ENCODE measurements around the gene SIGLEC1. TPM values are rescaled to one million over a fixed set of nuclear protein-coding genes. Genes with fewer than 3 reads are reported as not detected.

The SIGLEC1 gene
- total RNA-seq, 1 experiment from 2014 or later: 0.17 TPM

DNA sequence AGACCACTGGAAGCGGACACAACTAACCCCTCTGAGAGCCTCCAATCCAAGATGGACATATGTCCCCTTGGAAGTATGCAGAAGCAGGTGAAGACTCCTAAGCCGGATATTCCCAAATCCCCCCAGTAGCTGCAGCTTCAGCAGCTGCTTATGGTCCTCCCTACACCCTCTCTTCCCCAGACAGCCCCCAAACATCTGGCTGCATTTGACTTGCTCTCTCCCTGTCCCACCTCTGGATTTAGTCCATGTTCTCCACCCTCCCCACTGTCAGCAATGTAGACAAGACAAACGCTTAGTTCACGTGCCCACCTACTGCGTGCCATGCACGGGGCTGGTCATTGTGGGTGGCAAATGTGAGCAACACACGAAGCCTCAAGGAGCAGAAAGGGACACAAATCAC lies 26.0 kb downstream of the SIGLEC1 start:
- Histone ChIP-seq H4K20me1 (ENCODE audit: insufficient read depth) (no peaks in the 10 kb centered on the region), H3K79me2 (ENCODE audit: insufficient read depth, low read length) (no peaks in the 10 kb centered on the region), H3K9ac (ENCODE audit: low read length) (no peak overlapping the region), H3K9me2 (ENCODE audit: insufficient read depth) (no peaks in the 10 kb centered on the region), H3K9me3 (ENCODE audit: control insufficient read depth in 1 of 2, insufficient read depth in 1 of 2, low read depth in 1 of 2, low read length in 2 of 2) (no peaks in the 10 kb centered on the region), H2AFZ (ENCODE audit: low read depth, low read length, poor library complexity, severe bottlenecking) (no peak overlapping the region), H3K36me3 (ENCODE audit: control insufficient read depth in 1 of 2, insufficient read depth in 2 of 2, low read length in 2 of 2) (no peaks in the 10 kb centered on the region), H3K27ac (ENCODE audit: low read depth, low read length) (no peak overlapping the region), H3K4me3 (replicated peaks in 1 of 2; ENCODE audit: low read depth in 1 of 2, low read length in 2 of 2) (no peak overlapping the region), H3K4me1 (ENCODE audit: control insufficient read depth in 1 of 2, insufficient read depth in 2 of 2, low read length in 2 of 2) (peaks cover 0 to 4% of the 10 kb centered on the region in 2 experiments; a peak in 1 of 4 replicates), H3K27me3 (ENCODE audit: insufficient read depth, low read length) (no peaks in the 10 kb centered on the region), H3K4me2 (ENCODE audit: low read length) (no peak overlapping the region)
- DNase-seq (ENCODE audit: low read depth, low spot score) (no peak), ATAC-seq (no peak)
- BruUV-seq (replicated peaks): no TSS peak
- CTCF ChIA-PET: interaction anchor here (1.5 kb wide), 1 partner anchor 24 kb away, joined by 12 read pairs; no protein-coding TSS in a partner anchor
- TF ChIP-seq, protein P1, sequence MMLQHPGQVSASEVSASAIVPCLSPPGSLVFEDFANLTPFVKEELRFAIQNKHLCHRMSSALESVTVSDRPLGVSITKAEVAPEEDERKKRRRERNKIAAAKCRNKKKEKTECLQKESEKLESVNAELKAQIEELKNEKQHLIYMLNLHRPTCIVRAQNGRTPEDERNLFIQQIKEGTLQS (IDR thresholded peaks at IDR 0.05): no peak
- no peak for TF ChIP-seq ZNF274 (IDR thresholded peaks at IDR 0.05; ENCODE audit: low read depth, low read length)
- TF ChIP-seq EGR1 (IDR thresholded peaks at IDR 0.05; ENCODE audit: low read depth): no peak
- TF ChIP-seq POLR2AphosphoS5 (IDR thresholded peaks at IDR 0.05; ENCODE audit: low read depth, low read length): no peak
- no peak for TF ChIP-seq RAD21 (IDR thresholded peaks at IDR 0.05; ENCODE audit: low read depth)
- no peak for TF ChIP-seq YY1 (IDR thresholded peaks at IDR 0.05; ENCODE audit: extremely low read depth, insufficient replicate concordance, low read depth, low read length)
- RAD21 ChIA-PET (ENCODE audit: low non-redundant PET in 1 of 2, low total read pairs in 2 of 2, uncharacterized antibody in 2 of 2, unreplicated experiment in 2 of 2): no interaction called here
- POLR2A ChIA-PET: no interaction called here
- intact Hi-C loops (cut with micrococcal nuclease): no loop called here

GRCh38 chr20:3685341-3685740 lies 27.1 kb downstream of the SIGLEC1 start:
- no peak overlapping the region for H3K4me3 ChIP-seq (replicated peaks in 1 of 2; ENCODE audit: low read depth in 1 of 2, low read length in 2 of 2)
- no peaks in the 10 kb centered on the region for H3K36me3 ChIP-seq (ENCODE audit: control insufficient read depth in 1 of 2, insufficient read depth in 2 of 2, low read length in 2 of 2)
- no TSS peak for BruUV-seq (replicated peaks)
- ATAC-seq (no peak), DNase-seq (ENCODE audit: low read depth, low spot score) (no peak)
- CTCF ChIA-PET: interaction anchor here (0.9 kb wide), 1 partner anchor 26 kb away, joined by 5 read pairs; no protein-coding TSS in a partner anchor
- no peak overlapping the region for H2AFZ ChIP-seq (ENCODE audit: low read depth, low read length, poor library complexity, severe bottlenecking)
- intact Hi-C loops (cut with micrococcal nuclease): no loop called here
- no peaks in the 10 kb centered on the region for H3K9me2 ChIP-seq (ENCODE audit: insufficient read depth)
- no peaks in the 10 kb centered on the region for H3K79me2 ChIP-seq (ENCODE audit: insufficient read depth, low read length)
- RAD21 ChIA-PET (ENCODE audit: low non-redundant PET in 1 of 2, low total read pairs in 2 of 2, uncharacterized antibody in 2 of 2, unreplicated experiment in 2 of 2): no interaction called here
- H3K27me3 ChIP-seq (ENCODE audit: insufficient read depth, low read length): no peaks in the 10 kb centered on the region
- H4K20me1 ChIP-seq (ENCODE audit: insufficient read depth): no peaks in the 10 kb centered on the region
- no peaks in the 10 kb centered on the region for H3K9me3 ChIP-seq (ENCODE audit: control insufficient read depth in 1 of 2, insufficient read depth in 1 of 2, low read depth in 1 of 2, low read length in 2 of 2)
- H3K9ac ChIP-seq (ENCODE audit: low read length): no peak overlapping the region
- no peak overlapping the region for H3K4me2 ChIP-seq (ENCODE audit: low read length)
- H3K27ac ChIP-seq (ENCODE audit: low read depth, low read length): no peak overlapping the region
- POLR2A ChIA-PET: no interaction called here
- peaks cover 0 to 7% of the 10 kb centered on the region in 2 experiments; a peak in 2 of 4 replicates for H3K4me1 ChIP-seq (ENCODE audit: control insufficient read depth in 1 of 2, insufficient read depth in 2 of 2, low read length in 2 of 2)
- TF ChIP-seq ZFX (IDR thresholded peaks at IDR 0.05) (no peak), CBX3 (IDR thresholded peaks at IDR 0.05; ENCODE audit: low read depth) (no peak), EZH2 (IDR thresholded peaks at IDR 0.05) (no peak), POLR2AphosphoS5 (IDR thresholded peaks at IDR 0.05; ENCODE audit: low read depth, low read length) (no peak), SIN3A (IDR thresholded peaks at IDR 0.05; ENCODE audit: low read depth) (no peak), SP1 (IDR thresholded peaks at IDR 0.05; ENCODE audit: low read depth) (no peak), ELF1 (IDR thresholded peaks at IDR 0.05; ENCODE audit: borderline replicate concordance, low read depth) (no peak), CEBPB (IDR thresholded peaks at IDR 0.05; ENCODE audit: low read depth) (no peak), TCF7L2 (IDR thresholded peaks at IDR 0.05; ENCODE audit: borderline replicate concordance, extremely low read depth, insufficient read depth, insufficient read length) (no peak), POLR2A (IDR thresholded peaks at IDR 0.05; ENCODE audit: borderline replicate concordance, extremely low read depth, insufficient read depth, insufficient read length) (no peak), RAD21 (IDR thresholded peaks at IDR 0.05; ENCODE audit: low read depth) (no peak), EGR1 (IDR thresholded peaks at IDR 0.05; ENCODE audit: low read depth) (no peak), FOSL1 (IDR thresholded peaks at IDR 0.05; ENCODE audit: low read depth) (no peak), SRF (IDR thresholded peaks at IDR 0.05; ENCODE audit: low read depth) (no peak)
- TF ChIP-seq, protein P2, sequence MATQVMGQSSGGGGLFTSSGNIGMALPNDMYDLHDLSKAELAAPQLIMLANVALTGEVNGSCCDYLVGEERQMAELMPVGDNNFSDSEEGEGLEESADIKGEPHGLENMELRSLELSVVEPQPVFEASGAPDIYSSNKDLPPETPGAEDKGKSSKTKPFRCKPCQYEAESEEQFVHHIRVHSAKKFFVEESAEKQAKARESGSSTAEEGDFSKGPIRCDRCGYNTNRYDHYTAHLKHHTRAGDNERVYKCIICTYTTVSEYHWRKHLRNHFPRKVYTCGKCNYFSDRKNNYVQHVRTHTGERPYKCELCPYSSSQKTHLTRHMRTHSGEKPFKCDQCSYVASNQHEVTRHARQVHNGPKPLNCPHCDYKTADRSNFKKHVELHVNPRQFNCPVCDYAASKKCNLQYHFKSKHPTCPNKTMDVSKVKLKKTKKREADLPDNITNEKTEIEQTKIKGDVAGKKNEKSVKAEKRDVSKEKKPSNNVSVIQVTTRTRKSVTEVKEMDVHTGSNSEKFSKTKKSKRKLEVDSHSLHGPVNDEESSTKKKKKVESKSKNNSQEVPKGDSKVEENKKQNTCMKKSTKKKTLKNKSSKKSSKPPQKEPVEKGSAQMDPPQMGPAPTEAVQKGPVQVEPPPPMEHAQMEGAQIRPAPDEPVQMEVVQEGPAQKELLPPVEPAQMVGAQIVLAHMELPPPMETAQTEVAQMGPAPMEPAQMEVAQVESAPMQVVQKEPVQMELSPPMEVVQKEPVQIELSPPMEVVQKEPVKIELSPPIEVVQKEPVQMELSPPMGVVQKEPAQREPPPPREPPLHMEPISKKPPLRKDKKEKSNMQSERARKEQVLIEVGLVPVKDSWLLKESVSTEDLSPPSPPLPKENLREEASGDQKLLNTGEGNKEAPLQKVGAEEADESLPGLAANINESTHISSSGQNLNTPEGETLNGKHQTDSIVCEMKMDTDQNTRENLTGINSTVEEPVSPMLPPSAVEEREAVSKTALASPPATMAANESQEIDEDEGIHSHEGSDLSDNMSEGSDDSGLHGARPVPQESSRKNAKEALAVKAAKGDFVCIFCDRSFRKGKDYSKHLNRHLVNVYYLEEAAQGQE (IDR thresholded peaks at IDR 0.05; ENCODE audit: low read depth): no peak
